ENCODE results near the gene ZC3H13. TPM values are rescaled to one million over a fixed set of nuclear protein-coding genes. Genes with fewer than 3 reads are reported as not detected.

ZC3H13 gene, protein sequence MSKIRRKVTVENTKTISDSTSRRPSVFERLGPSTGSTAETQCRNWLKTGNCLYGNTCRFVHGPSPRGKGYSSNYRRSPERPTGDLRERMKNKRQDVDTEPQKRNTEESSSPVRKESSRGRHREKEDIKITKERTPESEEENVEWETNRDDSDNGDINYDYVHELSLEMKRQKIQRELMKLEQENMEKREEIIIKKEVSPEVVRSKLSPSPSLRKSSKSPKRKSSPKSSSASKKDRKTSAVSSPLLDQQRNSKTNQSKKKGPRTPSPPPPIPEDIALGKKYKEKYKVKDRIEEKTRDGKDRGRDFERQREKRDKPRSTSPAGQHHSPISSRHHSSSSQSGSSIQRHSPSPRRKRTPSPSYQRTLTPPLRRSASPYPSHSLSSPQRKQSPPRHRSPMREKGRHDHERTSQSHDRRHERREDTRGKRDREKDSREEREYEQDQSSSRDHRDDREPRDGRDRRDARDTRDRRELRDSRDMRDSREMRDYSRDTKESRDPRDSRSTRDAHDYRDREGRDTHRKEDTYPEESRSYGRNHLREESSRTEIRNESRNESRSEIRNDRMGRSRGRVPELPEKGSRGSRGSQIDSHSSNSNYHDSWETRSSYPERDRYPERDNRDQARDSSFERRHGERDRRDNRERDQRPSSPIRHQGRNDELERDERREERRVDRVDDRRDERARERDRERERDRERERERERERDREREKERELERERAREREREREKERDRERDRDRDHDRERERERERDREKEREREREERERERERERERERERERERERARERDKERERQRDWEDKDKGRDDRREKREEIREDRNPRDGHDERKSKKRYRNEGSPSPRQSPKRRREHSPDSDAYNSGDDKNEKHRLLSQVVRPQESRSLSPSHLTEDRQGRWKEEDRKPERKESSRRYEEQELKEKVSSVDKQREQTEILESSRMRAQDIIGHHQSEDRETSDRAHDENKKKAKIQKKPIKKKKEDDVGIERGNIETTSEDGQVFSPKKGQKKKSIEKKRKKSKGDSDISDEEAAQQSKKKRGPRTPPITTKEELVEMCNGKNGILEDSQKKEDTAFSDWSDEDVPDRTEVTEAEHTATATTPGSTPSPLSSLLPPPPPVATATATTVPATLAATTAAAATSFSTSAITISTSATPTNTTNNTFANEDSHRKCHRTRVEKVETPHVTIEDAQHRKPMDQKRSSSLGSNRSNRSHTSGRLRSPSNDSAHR (N-terminal part only)
- 19.5 and 21.0 TPM in 2 replicates for total RNA-seq

DNA sequence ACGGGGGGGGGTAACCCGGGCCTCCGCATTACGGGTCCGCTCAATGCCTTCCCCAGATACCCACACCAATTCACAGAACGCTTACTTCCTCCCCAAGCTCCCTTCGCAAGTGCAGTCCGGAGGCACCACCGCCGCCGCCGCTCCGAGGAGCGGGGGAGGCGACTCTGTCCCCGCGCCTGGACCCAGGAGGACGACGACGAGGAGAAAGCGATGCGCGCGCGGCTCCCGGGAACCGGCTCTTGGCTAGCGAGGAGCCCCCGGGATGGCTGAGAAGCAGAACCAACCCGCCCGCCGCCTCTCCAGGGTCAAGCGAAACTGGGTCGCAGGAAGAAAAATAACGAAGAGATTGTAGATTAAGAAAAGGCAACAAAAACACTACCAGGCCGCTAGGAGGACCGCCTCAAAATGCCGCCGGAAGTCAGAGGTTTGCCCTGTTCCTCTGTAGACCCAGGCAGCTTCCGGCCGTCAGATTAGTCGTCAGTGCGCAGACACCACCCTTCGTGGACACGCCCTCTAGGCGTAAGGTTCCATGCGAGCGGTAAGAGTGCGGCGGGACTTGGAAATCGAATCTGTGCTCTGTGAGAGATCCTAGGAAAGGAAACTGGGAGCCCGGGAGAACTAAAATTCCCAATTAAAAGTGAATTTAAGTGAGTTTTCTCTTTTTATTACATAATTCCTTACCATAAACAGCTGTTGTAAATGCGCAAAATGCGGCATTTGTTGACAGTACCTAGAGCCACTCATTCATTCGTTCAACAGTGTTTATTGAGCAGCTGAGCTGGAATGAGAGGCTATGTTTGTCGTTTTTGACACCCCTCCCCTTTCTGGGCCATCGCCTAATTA, at the start of gene ZC3H13:
Gene ZC3H13, minus strand, starts transcription at position 428 of the 843 bp plus-strand sequence. CDS start 7,239 bp downstream, outside the sequence.

Other genes with a start within 250 kb of the ZC3H13 start
- gene SIAH3, start 201.0 kb downstream of the ZC3H13 start, total RNA-seq: under 0.01 TPM in 2 replicates
- gene CPB2, start 52.3 kb upstream of the ZC3H13 start, total RNA-seq: not detected in 2 replicates
- 2.7 and 4.7 TPM in 2 replicates for gene LCP1, start 129.4 kb upstream of the ZC3H13 start, total RNA-seq
- 0.22 and 0.50 TPM in 2 replicates for gene LRRC63, start 159.2 kb upstream of the ZC3H13 start, total RNA-seq